Left lung (tissue), 10 donors: ENCODE results near the gene KAT2B. TPM values are rescaled to one million over a fixed set of nuclear protein-coding genes. Genes with fewer than 3 reads are reported as not detected.
A peak's percentile ranks its signal among the peaks of the same experiment; 100 is the strongest.

Experiments
- ATAC-seq: fragments of 200-7000 bp; cut with Tn5 transposase; one replicate; pipeline ENCODE4 v1.9.1; 2020; ENCODE audit warnings: moderate library complexity
- DNase-seq, 4 donors: peaks; one replicate each; pipeline ENCODE4 v3.0.0-alpha.2; 2013 to 2020
- H3K27ac ChIP-seq, 2 donors: fragments of 200-600 bp; sonication (generic) in 1 of 2; one replicate each; pipeline versions ENCODE4 v1.5.0 to v1.8.0; 2020 to 2021
- H3K27me3 ChIP-seq, 2 donors: fragments of 200-600 bp; sonication (generic) in 1 of 2; one replicate each; pipeline versions ENCODE4 v1.5.0 to v1.8.0; 2020 to 2021
- H3K36me3 ChIP-seq, 2 donors: fragments of 200-600 bp; sonication (generic) in 1 of 2; one replicate each; pipeline versions ENCODE4 v1.5.0 to v1.8.0; 2020 to 2021
- H3K4me1 ChIP-seq, 2 donors: fragments of 200-600 bp; one replicate each; pipeline ENCODE4 v1.8.0; 2021
- H3K4me3 ChIP-seq, 2 donors: fragments of 200-600 bp; sonication (generic) in 1 of 2; one replicate each; pipeline versions ENCODE4 v1.5.0 to v1.8.0; 2020 to 2021; ENCODE audit warnings: mild to moderate bottlenecking in 1 of 2
- H3K9me3 ChIP-seq, 2 donors: fragments of 200-600 bp; sonication (generic) in 1 of 2; one replicate each; pipeline versions ENCODE4 v1.5.0 to v1.8.0; 2020 to 2021
- CTCF ChIP-seq, 2 donors: fragments of 200-600 bp; sonication (generic) in 1 of 2; IDR thresholded peaks; one replicate each; pipeline versions ENCODE4 v1.5.0 to v1.8.0; 2021; ENCODE audit warnings: antibody characterized with exemption in 2 of 2
- intact Hi-C, 2 donors: fragments of 100-400 bp; cut with DNase I; formaldehyde crosslinking; loops; one replicate each; pipeline versions ENCODE4 v1.11.2 to v1.14.2; 2022
- polyA plus RNA-seq, 6 donors: library from polyadenylated mRNA; unstranded; fragments of 120-200 nt; gene quantifications; one replicate each; pipeline ENCODE4 v1.2.1, GENCODE V29; 2013; ENCODE audit not compliant: insufficient read length in 6 of 6
- total RNA-seq, 2 donors: library from RNA; stranded (reverse); fragmentation: NEBNext Ultra II Directional; extraction: Animal tissue kit (Norgen Biotek cat#: 25700); gene quantifications; one replicate each; pipeline ENCODE4 v1.2.1, GENCODE V29; 2021
- donor health status: DM: no; HTN: yes; CAD: no.
- donor health status: DM: no; HTN: no; CAD: no.

KAT2B gene
- total and polyA plus RNA-seq, 8 donors: 26.1 to 48.0 (median 39.9) TPM

GRCh38 chr3:20066850-20067617 is 26.8 kb downstream of the KAT2B start:
- ATAC-seq: no peak
- no peak overlapping the region for H3K4me3 ChIP-seq
- TF ChIP-seq CTCF (IDR thresholded peaks at IDR 0.05): no peak
- peaks cover 0 to 2% of the 10 kb centered on the region in 2 donors for H3K4me1 ChIP-seq
- H3K9me3 ChIP-seq: no peaks in the 10 kb centered on the region
- peak in 1 of 4 donors; percentile 49 for DNase-seq
- H3K36me3 ChIP-seq: no peaks in the 10 kb centered on the region
- H3K27me3 ChIP-seq: no peaks in the 10 kb centered on the region
- intact Hi-C loops: no loop called here
- H3K27ac ChIP-seq: peak overlapping the region in 1 of 2 donors; percentile 37

GRCh38 chr3:20068512-20069177 is 28.4 kb downstream of the KAT2B start:
- Histone ChIP-seq H3K27me3 (no peaks in the 10 kb centered on the region), H3K9me3 (no peaks in the 10 kb centered on the region), H3K36me3 (no peaks in the 10 kb centered on the region), H3K4me1 (peaks cover 0 to 9% of the 10 kb centered on the region in 2 donors), H3K27ac (peak overlapping the region in 1 of 2 donors; percentile 13), H3K4me3 (no peak overlapping the region)
- no peak for DNase-seq
- intact Hi-C loops: no loop called here
- TF ChIP-seq CTCF (IDR thresholded peaks at IDR 0.05): no peak
- ATAC-seq: peak; percentile 24

GRCh38 chr3:20069178-20069532 is 28.9 kb downstream of the KAT2B start:
- no peak for DNase-seq
- H3K36me3 ChIP-seq: no peaks in the 10 kb centered on the region
- no peak overlapping the region for H3K4me3 ChIP-seq
- H3K27me3 ChIP-seq: no peaks in the 10 kb centered on the region
- H3K27ac ChIP-seq: peak overlapping the region in 1 of 2 donors; percentile 13
- TF ChIP-seq CTCF (IDR thresholded peaks at IDR 0.05): no peak
- no peak for ATAC-seq
- intact Hi-C loops: no loop called here
- no peaks in the 10 kb centered on the region for H3K9me3 ChIP-seq
- peaks cover 0 to 9% of the 10 kb centered on the region in 2 donors for H3K4me1 ChIP-seq

GRCh38 chr3:20071175-20071574 is 30.9 kb downstream of the KAT2B start:
- intact Hi-C loops: no loop called here
- DNase-seq: no peak

More at GRCh38 chr3:20071175-20071574, 30.9 kb downstream of the KAT2B start:
- ATAC-seq: no peak
- Histone ChIP-seq H3K36me3 (no peaks in the 10 kb centered on the region), H3K4me3 (no peak overlapping the region), H3K27ac (no peak overlapping the region), H3K9me3 (no peaks in the 10 kb centered on the region), H3K27me3 (no peaks in the 10 kb centered on the region), H3K4me1 (peaks cover 0 to 9% of the 10 kb centered on the region in 2 donors)
- no peak for TF ChIP-seq CTCF (IDR thresholded peaks at IDR 0.05)
